H9 (cell line): ENCODE results near the gene TMEM109. TPM values are rescaled to one million over a fixed set of nuclear protein-coding genes. Genes with fewer than 3 reads are reported as not detected.

ENCODE experiments used
- DNase-seq: peaks from one replicate; pipeline ENCODE4 v3.0.0-alpha.2; 2017
- H2AFZ ChIP-seq: one replicate; pipeline ENCODE4 v1.6.1; 2013; ENCODE audit warnings: mild to moderate bottlenecking, low read length, control low read depth, moderate library complexity
- H2AK5ac ChIP-seq: 2 replicates; pipeline ENCODE4 v1.6.1; 2013; ENCODE audit warnings: low read length, control low read depth, mixed read lengths; ENCODE audit not compliant: insufficient read length
- H2BK120ac ChIP-seq: one replicate; pipeline ENCODE4 v1.6.1; 2013; ENCODE audit warnings: low read depth, mild to moderate bottlenecking, low read length, control low read depth, inconsistent platforms; ENCODE audit not compliant: poor library complexity, severe bottlenecking
- H2BK12ac ChIP-seq: 2 replicates; pipeline ENCODE4 v1.6.1; 2013; ENCODE audit warnings: low read length, control low read depth, mixed read lengths, low read depth; ENCODE audit not compliant: insufficient read length
- H2BK15ac ChIP-seq: 2 replicates; pipeline ENCODE4 v1.6.1; 2013; ENCODE audit warnings: low read depth, low read length, control low read depth
- H2BK20ac ChIP-seq: one replicate; pipeline ENCODE4 v1.6.1; 2013; ENCODE audit warnings: low read depth, mild to moderate bottlenecking, low read length, control low read depth, inconsistent platforms; ENCODE audit not compliant: poor library complexity, severe bottlenecking
- H2BK5ac ChIP-seq: 2 replicates; pipeline ENCODE4 v1.6.1; 2013; ENCODE audit warnings: low read length, control low read depth, mixed read lengths; ENCODE audit not compliant: insufficient read length
- H3K14ac ChIP-seq: 2 replicates; pipeline ENCODE4 v1.6.1; 2013; ENCODE audit warnings: low read length, control low read depth; ENCODE audit not compliant: insufficient read depth
- H3K18ac ChIP-seq: 2 replicates; pipeline ENCODE4 v1.6.1; 2013; ENCODE audit warnings: low read depth, mild to moderate bottlenecking, mixed read lengths, low read length, control low read depth; ENCODE audit not compliant: insufficient read length
- H3K23ac ChIP-seq: 2 replicates; pipeline ENCODE4 v1.6.1; 2013; ENCODE audit warnings: low read length, control low read depth, mixed read lengths, low read depth; ENCODE audit not compliant: insufficient read length
- H3K23me2 ChIP-seq: 2 replicates; pipeline ENCODE4 v1.6.1; 2013; ENCODE audit warnings: low read depth, mild to moderate bottlenecking, mixed read lengths, low read length, control low read depth; ENCODE audit not compliant: insufficient read length, poor library complexity, severe bottlenecking
- H3K27ac ChIP-seq: 2 replicates; pipeline ENCODE4 v1.5.1; 2013; ENCODE audit warnings: low read length, control low read depth, mixed read lengths, low read depth; ENCODE audit not compliant: insufficient read length
- H3K27me3 ChIP-seq: 2 replicates; pipeline ENCODE4 v1.6.1; 2013; ENCODE audit warnings: low read length, control low read depth, inconsistent platforms; ENCODE audit not compliant: insufficient read depth
- H3K4ac ChIP-seq: 2 replicates; pipeline ENCODE4 v1.6.1; 2013; ENCODE audit warnings: low read depth, mild to moderate bottlenecking, control low read depth, inconsistent platforms, low read length, moderate library complexity
- H3K4me1 ChIP-seq: 2 replicates; pipeline ENCODE4 v1.6.1; 2013; ENCODE audit warnings: low read length, control low read depth, inconsistent platforms; ENCODE audit not compliant: insufficient read depth
- H3K4me2 ChIP-seq: 2 replicates; pipeline ENCODE4 v1.6.1; 2013; ENCODE audit warnings: low read length, control low read depth, mixed read lengths; ENCODE audit not compliant: insufficient read length, insufficient read depth
- H3K56ac ChIP-seq: 2 replicates; pipeline ENCODE4 v1.6.1; 2013; ENCODE audit warnings: low read depth, mild to moderate bottlenecking, mixed read lengths, low read length, control low read depth; ENCODE audit not compliant: insufficient read length
- H3K79me1 ChIP-seq: 2 replicates; pipeline ENCODE4 v1.6.1; 2013; ENCODE audit warnings: low read depth, mild to moderate bottlenecking, moderate library complexity, low read length, control low read depth, inconsistent platforms; ENCODE audit not compliant: insufficient read depth, poor library complexity, severe bottlenecking
- H3K79me2 ChIP-seq: 2 replicates; pipeline ENCODE4 v1.6.1; 2013; ENCODE audit warnings: low read length, control low read depth, inconsistent platforms; ENCODE audit not compliant: insufficient read depth
- H3K9ac ChIP-seq: 2 replicates; pipeline ENCODE4 v1.6.1; 2013; ENCODE audit warnings: low read length, control low read depth, mixed read lengths; ENCODE audit not compliant: insufficient read length; ENCODE audit errors: extremely low read depth
- H3K9me3 ChIP-seq: one replicate; pipeline ENCODE4 v1.6.1; 2013; ENCODE audit warnings: low read depth, low read length, inconsistent platforms; ENCODE audit not compliant: control insufficient read depth
- H3T11ph ChIP-seq: one replicate; pipeline ENCODE4 v1.6.1; 2013; ENCODE audit warnings: mild to moderate bottlenecking, low read length, control low read depth, inconsistent platforms
- H4K20me1 ChIP-seq: one replicate; pipeline ENCODE4 v1.6.1; 2013; ENCODE audit not compliant: control insufficient read depth, insufficient read length, insufficient read depth
- H4K5ac ChIP-seq: 2 replicates; pipeline ENCODE4 v1.6.1; 2013; ENCODE audit warnings: low read depth, mild to moderate bottlenecking, mixed read lengths, low read length, control low read depth; ENCODE audit not compliant: insufficient read length
- H4K8ac ChIP-seq: replicated peaks from 2 replicates; pipeline ENCODE4 v1.6.1; 2013; ENCODE audit warnings: low read length, control low read depth, mixed read lengths, low read depth; ENCODE audit not compliant: insufficient read length
- H4K91ac ChIP-seq: 2 replicates; pipeline ENCODE4 v1.6.1; 2013; ENCODE audit warnings: low read depth, mild to moderate bottlenecking, moderate library complexity, mixed read lengths, low read length, control low read depth; ENCODE audit not compliant: insufficient read length
- H3K27ac Mint-ChIP-seq, 3 experiments: 2 replicates in 2 of 3; 3 replicates in 1 of 3; pipeline ENCODE4 v1.8.0; 2020 to 2021; ENCODE audit warnings: mixed read lengths in 3 of 3, mild to moderate bottlenecking in 1 of 3, moderate library complexity in 1 of 3
- H3K27me3 Mint-ChIP-seq: 2 replicates; pipeline ENCODE4 v1.8.0; 2021; ENCODE audit warnings: low read depth, mild to moderate bottlenecking, moderate library complexity, mixed read lengths
- H3K36me3 Mint-ChIP-seq, 3 experiments: 2 replicates in 2 of 3; 3 replicates in 1 of 3; pipeline ENCODE4 v1.8.0; 2020 to 2021; ENCODE audit warnings: low read depth in 3 of 3, mixed read lengths in 3 of 3; ENCODE audit not compliant: insufficient read depth in 1 of 3
- H3K4me1 Mint-ChIP-seq, 2 experiments: 2 replicates each; pipeline ENCODE4 v1.8.0; 2020; ENCODE audit warnings: mixed read lengths in 2 of 2
- H3K4me3 Mint-ChIP-seq, 2 experiments: 2 replicates in 1 of 2; 3 replicates in 1 of 2; pipeline ENCODE4 v1.8.0; 2020 to 2021; ENCODE audit warnings: mild to moderate bottlenecking in 2 of 2, mixed read lengths in 2 of 2, moderate library complexity in 1 of 2
- H3K9me3 Mint-ChIP-seq, 2 experiments: 2 replicates in 1 of 2; 3 replicates in 1 of 2; pipeline ENCODE4 v1.8.0; 2020; ENCODE audit warnings: mild to moderate bottlenecking in 2 of 2, mixed read lengths in 2 of 2, moderate library complexity in 1 of 2
- CTCF ChIP-seq: fragments of 200-600 bp; sonication (generic); conservative IDR thresholded peaks from 3 replicates; pipeline ENCODE4 v1.8.0; 2021; ENCODE audit warnings: antibody characterized with exemption, mild to moderate bottlenecking
- WGBS: extraction: QIAGEN DNeasy Blood & Tissue Kit; methylation state at CpG from one replicate; pipeline ENCODE4 v1.1.7; 2013; ENCODE audit warnings: missing lambda C conversion rate, low lambda C conversion rate, mixed read lengths; ENCODE audit not compliant: insufficient read length; ENCODE audit errors: extremely low coverage; 5-methylcytosine and 5-hydroxymethylcytosine counted together
- total RNA-seq: library from RNA; stranded (reverse); gene quantifications from 2 replicates; pipeline ENCODE4 v1.2.1, GENCODE V29; 2021

Gene TMEM109
- total RNA-seq, 1 experiment from 2014 or later: 38.0 TPM

- H4K91ac ChIP-seq: no peak overlapping the region
- no peak overlapping the region for H2AFZ ChIP-seq
- no peak overlapping the region for H3T11ph ChIP-seq
- no peaks in the 10 kb centered on the region for H3K4me1 ChIP-seq
- no peak overlapping the region for H2BK12ac ChIP-seq
- Mint-ChIP-seq H3K4me1 (peaks cover 33 to 40% of the 10 kb centered on the region in 2 experiments), H3K4me3 (peak overlapping the region; percentile 51 to 81), H3K27ac (peak overlapping the region in 1 of 3 experiments; percentile 72; a peak in 1 of 7 replicates), H3K27me3 (peaks cover 48% of the 10 kb centered on the region), H3K9me3 (no peaks in the 10 kb centered on the region), H3K36me3 (no peaks in the 10 kb centered on the region; a peak in 1 of 7 replicates)
- no peak overlapping the region for H3K56ac ChIP-seq
- H3K9me3 ChIP-seq: no peaks in the 10 kb centered on the region
- H3K23me2 ChIP-seq: peaks cover 15% of the 10 kb centered on the region
- H4K5ac ChIP-seq: no peak overlapping the region
- H3K79me2 ChIP-seq: no peaks in the 10 kb centered on the region
- H3K4ac ChIP-seq: no peak overlapping the region
- H3K23ac ChIP-seq: no peak overlapping the region
- no peaks in the 10 kb centered on the region for H3K79me1 ChIP-seq
- no peak overlapping the region for H2BK20ac ChIP-seq
- H3K27ac ChIP-seq: no peak overlapping the region
- no peak overlapping the region for H2BK15ac ChIP-seq
- no peaks in the 10 kb centered on the region; the same call in 1 of the 2 replicates for H3K27me3 ChIP-seq
- no peak overlapping the region for H2BK5ac ChIP-seq
- H4K20me1 ChIP-seq: no peaks in the 10 kb centered on the region
- H2BK120ac ChIP-seq: no peak overlapping the region
- WGBS: no CpG with 5 or more reads among the region's 8 CpGs
- peak overlapping the region; percentile 77 for H3K18ac ChIP-seq
- H3K9ac ChIP-seq: peak overlapping the region; percentile 1
- H2AK5ac ChIP-seq: no peak overlapping the region
- peak overlapping the region; percentile 61 for H3K4me2 ChIP-seq
- TF ChIP-seq CTCF: no peak
- H3K14ac ChIP-seq: peak overlapping the region; percentile 74
- H4K8ac ChIP-seq: no peak overlapping the region
- peak; percentile 53 for DNase-seq
Measured at GRCh38 chr11:60951606-60951903, 37.6 kb downstream of the TMEM109 start.
